Gastroesophageal sphincter (tissue), 3 donors: Measurements from ENCODE around the gene KRTAP10-1.

ENCODE experiments used
- CTCF ChIP-seq, 4 experiments: fragments of 200-600 bp in 2 of 4; fragments of 450-650 bp in 2 of 4; sonication (generic) in 1 of 4; IDR thresholded peaks; one replicate each; pipeline ENCODE4 v1.5.1; 2017 to 2019; ENCODE audit warnings: antibody characterized with exemption in 4 of 4, mild to moderate bottlenecking in 2 of 4, moderate library complexity in 2 of 4
- POLR2A ChIP-seq, 2 donors: fragments of 450-650 bp; IDR thresholded peaks; one replicate each; pipeline ENCODE4 v1.6.1; 2017; ENCODE audit warnings: antibody characterized with exemption in 2 of 2, mild to moderate bottlenecking in 2 of 2, moderate library complexity in 1 of 2
- POLR2AphosphoS5 ChIP-seq: sonication (generic); formaldehyde crosslinking; IDR thresholded peaks from one replicate; pipeline ENCODE4 v1.6.1; 2017; ENCODE audit warnings: antibody characterized with exemption

GRCh38 chr21:44564099-44564498 is 24.1 kb upstream of the KRTAP10-1 start:
- TF ChIP-seq CTCF (IDR thresholded peaks at IDR 0.05) (no peak), POLR2AphosphoS5 (no peak), POLR2A (IDR thresholded peaks at IDR 0.05) (no peak)
